HepG2 (cell line): Measurements from ENCODE around the gene STKLD1. TPM values are rescaled to one million over a fixed set of nuclear protein-coding genes. Genes with fewer than 3 reads are reported as not detected.

Experiments
- DPF2 ChIP-seq: sonication (generic); formaldehyde crosslinking; IDR thresholded peaks from 2 replicates; pipeline ENCODE4 v1.4.0; 2020; ENCODE audit warnings: mild to moderate bottlenecking, low read depth, missing genetic modification reagents, borderline replicate concordance
- FOSL1 ChIP-seq: sonication (generic); formaldehyde crosslinking; IDR thresholded peaks from 2 replicates; pipeline ENCODE4 v1.9.0; 2021; ENCODE audit warnings: missing genetic modification reagents, borderline replicate concordance
- KDM5A ChIP-seq: fragments of 200-600 bp; sonication (generic); IDR thresholded peaks from 2 replicates; pipeline ENCODE4 v1.7.0; 2018; ENCODE audit warnings: antibody characterized with exemption, mild to moderate bottlenecking, low read length, borderline replicate concordance
- LCORL ChIP-seq, 2 experiments: fragments of 450-650 bp in 1 of 2; sonication (generic) in 1 of 2; formaldehyde crosslinking in 1 of 2; IDR thresholded peaks; 2 replicates each; pipeline versions ENCODE4 v1.5.0 to v1.6.1; 2017 to 2020; ENCODE audit warnings: antibody characterized with exemption in 1 of 2, missing genetic modification reagents in 1 of 2
- MTF2 ChIP-seq: sonication (generic); formaldehyde crosslinking; IDR thresholded peaks from 2 replicates; pipeline ENCODE4 v1.5.0; 2020; ENCODE audit warnings: missing genetic modification reagents, borderline replicate concordance
- NFATC3 ChIP-seq: sonication (generic); formaldehyde crosslinking; IDR thresholded peaks from 2 replicates; pipeline ENCODE4 v1.5.1; 2020; ENCODE audit warnings: mild to moderate bottlenecking, missing genetic modification reagents
- NR2F2 ChIP-seq: IDR thresholded peaks from 2 replicates; pipeline ENCODE4 v1.6.1; 2012; ENCODE audit warnings: low read depth, inconsistent platforms, borderline replicate concordance
- TCF7L2 ChIP-seq: IDR thresholded peaks from 2 replicates; pipeline ENCODE4 v1.6.1; 2011; ENCODE audit warnings: mild to moderate bottlenecking, low read depth, low read length, moderate library complexity
- YY1 ChIP-seq: IDR thresholded peaks from 2 replicates; pipeline ENCODE4 v1.6.1; 2011; ENCODE audit warnings: low read length, low read depth, moderate library complexity, mild to moderate bottlenecking; ENCODE audit not compliant: insufficient read depth, insufficient replicate concordance
- ZNF652 ChIP-seq: IDR thresholded peaks from 2 replicates; pipeline ENCODE4 v1.6.1; 2016; ENCODE audit warnings: low read depth, borderline replicate concordance
- polyA plus RNA-seq, 8 experiments: library from polyadenylated mRNA; depleted of rRNA in 3 of 8; stranded (reverse) in 7 of 8; unstranded in 1 of 8; fragments of >200 nt; fragmentation: Illumina TruSeq in 4 of 8; extraction: Trizol in 4 of 8; gene quantifications; 2 replicates each; pipeline versions ENCODE4 v1.2.1 to v1.2.3, GENCODE V29; 2011 to 2016; ENCODE audit warnings: low read depth in 4 of 8, missing spikeins in 1 of 8, mixed read lengths in 1 of 8; ENCODE audit not compliant: insufficient read depth in 1 of 8
- total RNA-seq, 5 experiments: library from RNA; depleted of rRNA; stranded (reverse); fragments of >200 nt; fragmentation: Illumina TruSeq; extraction: Trizol; gene quantifications; 2 replicates each; pipeline ENCODE4 v1.2.3, GENCODE V29; 2016; ENCODE audit warnings: low read depth in 1 of 5
- TF ChIP-seq, protein P1 (sequence below): sonication (generic); formaldehyde crosslinking; IDR thresholded peaks from 2 replicates; pipeline ENCODE4 v1.4.0; 2020; ENCODE audit warnings: mild to moderate bottlenecking, missing genetic modification reagents
- TF ChIP-seq, protein P2 (sequence below): sonication (generic); formaldehyde crosslinking; IDR thresholded peaks from 2 replicates; pipeline ENCODE4 v1.5.1; 2020; ENCODE audit warnings: mild to moderate bottlenecking, moderate library complexity, missing genetic modification reagents
- TF ChIP-seq, protein P3 (sequence below): sonication (generic); formaldehyde crosslinking; IDR thresholded peaks from 2 replicates; pipeline ENCODE4 v1.4.0; 2020; ENCODE audit warnings: mild to moderate bottlenecking, missing genetic modification reagents
- TF ChIP-seq, protein P4 (sequence below): sonication (generic); formaldehyde crosslinking; IDR thresholded peaks from 2 replicates; pipeline ENCODE4 v1.8.1; 2023; ENCODE audit warnings: mild to moderate bottlenecking, missing genetic modification reagents, borderline replicate concordance

The STKLD1 gene
- total and polyA plus RNA-seq, 2 of the 13 experiments (the other 11 are each of a cell fraction or from before 2014, with no cell fraction given) = 1.5 to 2.2 TPM

DNA sequence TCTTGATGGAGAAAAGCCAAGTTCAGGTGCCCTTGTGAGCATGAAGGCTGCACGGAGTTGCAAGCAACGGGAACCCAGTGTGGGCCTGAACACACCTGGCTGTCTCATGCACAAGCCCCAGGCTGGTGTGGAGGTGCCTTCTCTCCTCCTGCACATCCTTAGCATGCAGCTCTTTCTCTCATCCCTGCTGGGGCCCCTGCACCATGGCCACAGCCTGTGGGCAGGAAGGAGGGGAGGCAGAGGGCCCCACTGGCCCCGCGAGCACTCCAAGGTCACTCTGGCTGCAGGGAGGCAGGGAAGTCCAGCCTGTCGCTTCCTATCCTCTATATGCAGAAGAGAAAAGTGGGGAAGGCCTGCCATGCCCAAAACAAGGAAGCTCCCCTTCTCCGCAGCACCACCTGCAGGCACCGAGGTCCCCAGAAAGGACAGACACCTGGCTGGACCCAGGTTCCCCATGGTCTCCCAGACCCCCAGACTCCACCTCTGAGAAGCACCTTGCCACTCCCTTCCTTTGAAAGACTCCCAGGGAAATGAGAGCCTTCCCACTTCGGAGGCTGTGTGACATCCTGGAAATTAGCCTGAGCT lies 18.6 kb downstream of the STKLD1 start (continued):
- TF ChIP-seq, protein P1, sequence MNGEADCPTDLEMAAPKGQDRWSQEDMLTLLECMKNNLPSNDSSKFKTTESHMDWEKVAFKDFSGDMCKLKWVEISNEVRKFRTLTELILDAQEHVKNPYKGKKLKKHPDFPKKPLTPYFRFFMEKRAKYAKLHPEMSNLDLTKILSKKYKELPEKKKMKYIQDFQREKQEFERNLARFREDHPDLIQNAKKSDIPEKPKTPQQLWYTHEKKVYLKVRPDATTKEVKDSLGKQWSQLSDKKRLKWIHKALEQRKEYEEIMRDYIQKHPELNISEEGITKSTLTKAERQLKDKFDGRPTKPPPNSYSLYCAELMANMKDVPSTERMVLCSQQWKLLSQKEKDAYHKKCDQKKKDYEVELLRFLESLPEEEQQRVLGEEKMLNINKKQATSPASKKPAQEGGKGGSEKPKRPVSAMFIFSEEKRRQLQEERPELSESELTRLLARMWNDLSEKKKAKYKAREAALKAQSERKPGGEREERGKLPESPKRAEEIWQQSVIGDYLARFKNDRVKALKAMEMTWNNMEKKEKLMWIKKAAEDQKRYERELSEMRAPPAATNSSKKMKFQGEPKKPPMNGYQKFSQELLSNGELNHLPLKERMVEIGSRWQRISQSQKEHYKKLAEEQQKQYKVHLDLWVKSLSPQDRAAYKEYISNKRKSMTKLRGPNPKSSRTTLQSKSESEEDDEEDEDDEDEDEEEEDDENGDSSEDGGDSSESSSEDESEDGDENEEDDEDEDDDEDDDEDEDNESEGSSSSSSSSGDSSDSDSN (CRISPR knock-in tag) = peak; percentile 59
- no peak for TF ChIP-seq KDM5A
- TF ChIP-seq DPF2 = no peak
- TF ChIP-seq, protein P2, sequence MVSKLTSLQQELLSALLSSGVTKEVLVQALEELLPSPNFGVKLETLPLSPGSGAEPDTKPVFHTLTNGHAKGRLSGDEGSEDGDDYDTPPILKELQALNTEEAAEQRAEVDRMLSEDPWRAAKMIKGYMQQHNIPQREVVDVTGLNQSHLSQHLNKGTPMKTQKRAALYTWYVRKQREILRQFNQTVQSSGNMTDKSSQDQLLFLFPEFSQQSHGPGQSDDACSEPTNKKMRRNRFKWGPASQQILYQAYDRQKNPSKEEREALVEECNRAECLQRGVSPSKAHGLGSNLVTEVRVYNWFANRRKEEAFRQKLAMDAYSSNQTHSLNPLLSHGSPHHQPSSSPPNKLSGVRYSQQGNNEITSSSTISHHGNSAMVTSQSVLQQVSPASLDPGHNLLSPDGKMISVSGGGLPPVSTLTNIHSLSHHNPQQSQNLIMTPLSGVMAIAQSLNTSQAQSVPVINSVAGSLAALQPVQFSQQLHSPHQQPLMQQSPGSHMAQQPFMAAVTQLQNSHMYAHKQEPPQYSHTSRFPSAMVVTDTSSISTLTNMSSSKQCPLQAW (CRISPR knock-in tag) = 0 out of 2 replicates have a peak, but pooled peaks have one; percentile 18
- TF ChIP-seq LCORL (IDR thresholded peaks at IDR 0.05) = no peak
- TF ChIP-seq LCORL (CRISPR knock-in tag; IDR thresholded peaks at IDR 0.05) = peak; percentile 72
- TF ChIP-seq MTF2 (CRISPR knock-in tag) = no peak
- TF ChIP-seq FOSL1 (CRISPR knock-in tag) = no peak
- no peak for TF ChIP-seq YY1
- TF ChIP-seq, protein P3, sequence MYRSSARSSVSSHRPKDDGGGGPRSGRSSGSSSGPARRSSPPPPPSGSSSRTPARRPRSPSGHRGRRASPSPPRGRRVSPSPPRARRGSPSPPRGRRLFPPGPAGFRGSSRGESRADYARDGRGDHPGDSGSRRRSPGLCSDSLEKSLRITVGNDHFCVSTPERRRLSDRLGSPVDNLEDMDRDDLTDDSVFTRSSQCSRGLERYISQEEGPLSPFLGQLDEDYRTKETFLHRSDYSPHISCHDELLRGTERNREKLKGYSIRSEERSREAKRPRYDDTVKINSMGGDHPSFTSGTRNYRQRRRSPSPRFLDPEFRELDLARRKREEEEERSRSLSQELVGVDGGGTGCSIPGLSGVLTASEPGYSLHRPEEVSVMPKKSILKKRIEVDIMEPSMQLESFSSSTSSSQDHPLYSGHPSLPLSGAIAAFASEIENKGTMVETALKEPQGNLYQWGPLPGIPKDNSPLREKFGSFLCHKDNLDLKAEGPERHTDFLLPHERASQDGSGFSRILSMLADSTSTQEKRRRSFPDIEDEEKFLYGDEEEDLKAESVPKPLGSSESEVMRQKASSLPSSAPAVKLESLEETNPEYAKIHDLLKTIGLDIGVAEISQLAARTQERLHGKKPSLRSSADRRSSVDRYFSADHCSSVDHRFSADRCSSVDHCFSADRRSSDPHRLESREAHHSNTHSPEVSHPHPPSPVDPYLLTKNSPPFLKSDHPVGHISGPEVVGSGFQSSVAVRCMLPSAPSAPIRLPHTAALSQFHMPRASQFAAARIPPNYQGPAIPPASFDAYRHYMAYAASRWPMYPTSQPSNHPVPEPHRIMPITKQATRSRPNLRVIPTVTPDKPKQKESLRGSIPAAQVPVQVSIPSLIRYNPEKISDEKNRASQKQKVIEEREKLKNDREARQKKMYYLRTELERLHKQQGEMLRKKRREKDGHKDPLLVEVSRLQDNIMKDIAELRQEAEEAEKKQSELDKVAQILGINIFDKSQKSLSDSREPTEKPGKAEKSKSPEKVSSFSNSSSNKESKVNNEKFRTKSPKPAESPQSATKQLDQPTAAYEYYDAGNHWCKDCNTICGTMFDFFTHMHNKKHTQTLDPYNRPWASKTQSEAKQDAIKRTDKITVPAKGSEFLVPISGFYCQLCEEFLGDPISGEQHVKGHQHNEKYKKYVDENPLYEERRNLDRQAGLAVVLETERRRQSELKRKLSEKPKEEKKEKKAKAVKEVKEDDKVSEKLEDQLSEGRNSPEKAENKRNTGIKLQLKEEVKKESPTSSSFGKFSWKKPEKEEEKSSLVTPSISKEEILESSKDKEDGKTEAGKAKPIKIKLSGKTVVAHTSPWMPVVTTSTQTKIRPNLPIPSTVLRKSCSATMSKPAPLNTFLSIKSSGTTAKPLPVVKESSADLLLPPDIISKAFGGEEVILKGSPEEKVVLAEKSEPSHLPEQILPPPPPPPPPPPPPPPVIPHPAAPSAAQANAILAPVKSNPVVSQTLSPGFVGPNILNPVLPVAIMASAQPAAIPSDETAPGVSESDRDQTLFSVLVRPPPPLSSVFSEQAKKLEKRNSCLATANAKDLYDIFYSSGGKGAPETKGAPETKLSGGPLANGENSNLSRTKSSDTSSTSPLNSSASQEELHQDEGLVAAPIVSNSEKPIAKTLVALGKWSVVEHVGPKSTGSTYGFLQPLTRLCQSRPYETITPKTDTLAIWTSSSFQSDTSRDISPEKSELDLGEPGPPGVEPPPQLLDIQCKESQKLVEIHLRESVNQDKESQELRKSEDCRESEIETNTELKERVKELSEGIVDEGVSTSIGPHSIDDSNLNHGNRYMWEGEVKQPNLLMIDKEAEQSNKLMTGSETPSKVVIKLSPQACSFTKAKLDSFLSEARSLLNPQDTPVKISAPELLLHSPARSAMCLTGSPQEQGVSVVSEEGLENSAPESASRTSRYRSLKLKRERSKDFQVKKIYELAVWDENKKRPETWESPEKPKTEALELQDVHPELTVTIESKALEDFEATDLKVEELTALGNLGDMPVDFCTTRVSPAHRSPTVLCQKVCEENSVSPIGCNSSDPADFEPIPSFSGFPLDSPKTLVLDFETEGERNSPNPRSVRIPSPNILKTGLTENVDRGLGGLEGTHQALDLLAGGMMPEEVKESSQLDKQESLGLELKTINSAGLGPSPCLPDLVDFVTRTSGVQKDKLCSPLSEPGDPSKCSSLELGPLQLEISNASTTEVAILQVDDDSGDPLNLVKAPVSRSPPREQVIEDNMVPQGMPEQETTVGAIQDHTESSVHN = no peak
- TF ChIP-seq, protein P4, sequence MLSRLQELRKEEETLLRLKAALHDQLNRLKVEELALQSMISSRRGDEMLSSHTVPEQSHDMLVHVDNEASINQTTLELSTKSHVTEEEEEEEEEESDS (CRISPR knock-in tag) = no peak
- TF ChIP-seq NR2F2 = no peak
- TF ChIP-seq TCF7L2 = no peak
- no peak for TF ChIP-seq NFATC3 (CRISPR knock-in tag)
- TF ChIP-seq ZNF652 (CRISPR knock-in tag) = no peak
